SK-N-SH (cell line): ENCODE results near the gene GPM6B.

Experiments used
- MAX ChIP-seq: IDR thresholded peaks from 2 replicates; pipeline ENCODE4 v1.4.0; 2012; ENCODE audit warnings: low read depth
- SMC3 ChIP-seq: IDR thresholded peaks from 2 replicates; pipeline ENCODE4 v1.6.1; 2012; ENCODE audit warnings: low read depth, low read length, improper control_type of control experiment

DNA sequence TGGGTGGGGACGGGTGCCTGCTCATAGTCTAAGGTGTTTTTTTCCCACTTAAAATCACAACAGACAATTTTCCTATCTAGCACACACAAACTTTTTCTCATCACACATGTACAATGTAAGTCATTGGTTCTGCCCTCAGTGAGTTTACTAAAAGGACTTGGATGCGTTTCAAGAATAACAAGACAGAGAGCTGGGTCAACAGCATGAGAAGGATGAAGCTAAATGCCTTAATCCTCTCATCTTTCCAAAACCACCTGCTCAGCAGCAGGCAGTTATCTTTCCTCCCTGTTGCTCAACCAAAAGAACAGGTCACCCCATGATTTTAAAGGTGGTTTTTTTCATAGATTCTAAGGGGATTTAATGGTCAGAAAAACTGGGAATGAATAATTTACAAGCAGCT lies 42.2 kb downstream of the GPM6B start:
- TF ChIP-seq MAX (no peak), SMC3 (no peak)
